Astrocyte (in vitro differentiated cells and primary cell): ENCODE data around the gene FAN1. TPM values are rescaled to one million over a fixed set of nuclear protein-coding genes. Genes with fewer than 3 reads are reported as not detected.

Source experiments
- DNase-seq: peaks from one replicate; pipeline ENCODE4 v3.0.0-alpha.2; 2010; ENCODE audit warnings: low read depth
- FAIRE-seq: peaks from 2 replicates; lab custom pipeline; 2011; peaks lifted over from hg19 to GRCh38; lab: Jason Lieb, UNC
- H2AFZ ChIP-seq: 2 replicates; pipeline ENCODE4 v1.6.0; 2012; ENCODE audit warnings: low read depth, low read length, inconsistent platforms
- H3K27ac ChIP-seq: 2 replicates; pipeline ENCODE4 v1.5.1; 2011; ENCODE audit warnings: low read depth, low read length, inconsistent platforms
- H3K27me3 ChIP-seq: 2 replicates; pipeline ENCODE4 v1.6.0; 2011; ENCODE audit warnings: low read length, inconsistent platforms; ENCODE audit not compliant: insufficient read depth
- H3K36me3 ChIP-seq: 2 replicates; pipeline ENCODE4 v1.5.1; 2011; ENCODE audit warnings: low read length, inconsistent platforms; ENCODE audit not compliant: insufficient read depth
- H3K4me1 ChIP-seq: 2 replicates; pipeline ENCODE4 v1.5.1; 2011; ENCODE audit warnings: low read length, inconsistent platforms; ENCODE audit not compliant: insufficient read depth
- H3K4me2 ChIP-seq: 2 replicates; pipeline ENCODE4 v1.6.0; 2012; ENCODE audit warnings: low read length, inconsistent platforms
- H3K4me3 ChIP-seq: 2 replicates; pipeline ENCODE4 v1.5.1; 2011; ENCODE audit warnings: low read depth, mild to moderate bottlenecking, low read length, inconsistent platforms; ENCODE audit not compliant: insufficient read depth
- H3K79me2 ChIP-seq: 2 replicates; pipeline ENCODE4 v1.6.0; 2012; ENCODE audit warnings: mild to moderate bottlenecking, low read length, inconsistent platforms; ENCODE audit not compliant: insufficient read depth
- H3K9ac ChIP-seq: 2 replicates; pipeline ENCODE4 v1.6.0; 2012; ENCODE audit warnings: mild to moderate bottlenecking, low read length, inconsistent platforms
- H3K9me3 ChIP-seq: 2 replicates; pipeline ENCODE4 v1.5.1; 2012; ENCODE audit warnings: low read depth, mild to moderate bottlenecking, low read length, inconsistent platforms; ENCODE audit not compliant: insufficient read depth
- H4K20me1 ChIP-seq: 2 replicates; pipeline ENCODE4 v1.6.0; 2012; ENCODE audit warnings: low read length, inconsistent platforms; ENCODE audit not compliant: insufficient read depth
- H3K27ac Mint-ChIP-seq: one replicate; pipeline ENCODE4 v1.8.0; 2021; ENCODE audit warnings: mild to moderate bottlenecking, mixed read lengths; ENCODE audit not compliant: unreplicated experiment
- H3K27me3 Mint-ChIP-seq: one replicate; pipeline ENCODE4 v1.8.0; 2021; ENCODE audit warnings: low read depth, mixed read lengths; ENCODE audit not compliant: unreplicated experiment
- H3K36me3 Mint-ChIP-seq: one replicate; pipeline ENCODE4 v1.8.0; 2021; ENCODE audit warnings: low read depth, mixed read lengths; ENCODE audit not compliant: unreplicated experiment
- H3K4me1 Mint-ChIP-seq: one replicate; pipeline ENCODE4 v1.8.0; 2021; ENCODE audit warnings: low read depth, mixed read lengths; ENCODE audit not compliant: unreplicated experiment
- H3K4me3 Mint-ChIP-seq: one replicate; pipeline ENCODE4 v1.8.0; 2021; ENCODE audit warnings: mild to moderate bottlenecking, moderate library complexity, mixed read lengths; ENCODE audit not compliant: unreplicated experiment
- H3K9me3 Mint-ChIP-seq: one replicate; pipeline ENCODE4 v1.8.0; 2021; ENCODE audit warnings: mild to moderate bottlenecking, mixed read lengths; ENCODE audit not compliant: unreplicated experiment
- EZH2 ChIP-seq: IDR thresholded peaks from 2 replicates; pipeline ENCODE4 v1.6.1; 2012; ENCODE audit warnings: mild to moderate bottlenecking, low read length, inconsistent platforms; ENCODE audit not compliant: insufficient read depth
- total RNA-seq: library from RNA; stranded (reverse); gene quantifications from 2 replicates; pipeline ENCODE4 v1.2.1, GENCODE V29; 2021
- TF ChIP-seq, protein P1 (sequence below): IDR thresholded peaks from 2 replicates; pipeline ENCODE4 v1.5.1; 2011; ENCODE audit warnings: low read depth, mild to moderate bottlenecking, inconsistent platforms, low read length, moderate library complexity; ENCODE audit not compliant: insufficient read depth

FAN1 gene
- total RNA-seq, 1 donor from 2014 or later: 13.6 TPM

DNA sequence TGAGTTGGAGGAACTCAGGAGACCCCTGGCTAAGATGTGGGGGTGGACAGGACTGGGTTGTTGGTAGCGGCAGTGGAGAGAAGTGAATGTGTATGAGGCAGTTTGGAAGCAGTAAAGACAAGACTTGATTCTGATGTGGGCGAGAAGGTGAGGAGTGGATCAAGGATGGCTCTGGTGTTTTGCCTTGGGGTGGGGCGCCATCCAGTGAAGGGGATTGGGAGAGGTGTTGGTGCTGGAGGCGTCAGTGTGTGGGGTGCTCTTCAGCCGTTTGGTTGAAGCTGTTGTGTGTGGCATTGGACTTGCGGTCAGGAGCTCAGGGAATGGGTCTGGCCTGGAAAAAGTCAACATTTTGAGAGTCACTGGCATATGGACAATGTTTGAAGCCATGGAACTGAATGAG, 13.3 kb downstream of the FAN1 start:
- Mint-ChIP-seq H3K27ac (no peak overlapping the region), H3K4me1 (peaks cover 6% of the 10 kb centered on the region), H3K36me3 (peaks cover 9% of the 10 kb centered on the region), H3K27me3 (no peaks in the 10 kb centered on the region), H3K4me3 (no peak overlapping the region), H3K9me3 (no peaks in the 10 kb centered on the region)
- TF ChIP-seq, protein P1, sequence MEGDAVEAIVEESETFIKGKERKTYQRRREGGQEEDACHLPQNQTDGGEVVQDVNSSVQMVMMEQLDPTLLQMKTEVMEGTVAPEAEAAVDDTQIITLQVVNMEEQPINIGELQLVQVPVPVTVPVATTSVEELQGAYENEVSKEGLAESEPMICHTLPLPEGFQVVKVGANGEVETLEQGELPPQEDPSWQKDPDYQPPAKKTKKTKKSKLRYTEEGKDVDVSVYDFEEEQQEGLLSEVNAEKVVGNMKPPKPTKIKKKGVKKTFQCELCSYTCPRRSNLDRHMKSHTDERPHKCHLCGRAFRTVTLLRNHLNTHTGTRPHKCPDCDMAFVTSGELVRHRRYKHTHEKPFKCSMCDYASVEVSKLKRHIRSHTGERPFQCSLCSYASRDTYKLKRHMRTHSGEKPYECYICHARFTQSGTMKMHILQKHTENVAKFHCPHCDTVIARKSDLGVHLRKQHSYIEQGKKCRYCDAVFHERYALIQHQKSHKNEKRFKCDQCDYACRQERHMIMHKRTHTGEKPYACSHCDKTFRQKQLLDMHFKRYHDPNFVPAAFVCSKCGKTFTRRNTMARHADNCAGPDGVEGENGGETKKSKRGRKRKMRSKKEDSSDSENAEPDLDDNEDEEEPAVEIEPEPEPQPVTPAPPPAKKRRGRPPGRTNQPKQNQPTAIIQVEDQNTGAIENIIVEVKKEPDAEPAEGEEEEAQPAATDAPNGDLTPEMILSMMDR: no peak
- TF ChIP-seq EZH2: no peak
- H3K79me2 ChIP-seq: peaks cover 3% of the 10 kb centered on the region
- FAIRE-seq (no peak), DNase-seq (no peak)
- H3K27me3 ChIP-seq: no peaks in the 10 kb centered on the region
- H3K9ac ChIP-seq: no peak overlapping the region
- H3K4me3 ChIP-seq: no peak overlapping the region
- no peak overlapping the region for H2AFZ ChIP-seq
- H3K4me2 ChIP-seq: no peak overlapping the region
- no peaks in the 10 kb centered on the region for H3K9me3 ChIP-seq
- H4K20me1 ChIP-seq: peaks cover 6% of the 10 kb centered on the region
- peaks cover 24% of the 10 kb centered on the region for H3K36me3 ChIP-seq
- H3K27ac ChIP-seq: no peak overlapping the region
- peaks cover 8% of the 10 kb centered on the region for H3K4me1 ChIP-seq

DNA sequence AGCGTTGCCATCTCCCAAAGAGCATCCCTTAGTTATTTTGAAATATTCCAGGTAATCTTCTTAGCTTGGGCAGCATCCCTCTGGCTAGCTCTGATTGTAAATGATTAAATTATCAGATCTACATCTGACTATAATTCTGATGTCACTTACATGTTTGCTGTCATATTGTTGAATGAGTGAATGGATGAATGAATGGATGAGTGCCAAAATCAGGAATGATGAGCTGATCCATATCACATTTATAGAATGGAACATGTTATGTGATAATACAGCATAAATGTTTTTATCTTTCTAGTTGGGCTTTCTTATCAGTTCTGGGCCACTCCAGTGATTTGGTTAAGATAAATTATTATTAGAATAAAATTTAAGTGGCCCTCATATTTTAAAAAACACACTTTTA, 14.0 kb downstream of the FAN1 start:
- Histone ChIP-seq H3K79me2 (peaks cover 3% of the 10 kb centered on the region), H3K4me1 (peaks cover 15% of the 10 kb centered on the region), H3K4me2 (no peak overlapping the region), H3K4me3 (no peak overlapping the region), H3K27ac (no peak overlapping the region), H3K36me3 (peaks cover 24% of the 10 kb centered on the region), H4K20me1 (peaks cover 6% of the 10 kb centered on the region), H3K9ac (no peak overlapping the region), H3K27me3 (no peaks in the 10 kb centered on the region), H2AFZ (no peak overlapping the region), H3K9me3 (no peaks in the 10 kb centered on the region)
- Mint-ChIP-seq H3K9me3 (no peaks in the 10 kb centered on the region), H3K27ac (no peak overlapping the region), H3K4me3 (no peak overlapping the region), H3K36me3 (peaks cover 9% of the 10 kb centered on the region), H3K4me1 (peaks cover 13% of the 10 kb centered on the region), H3K27me3 (no peaks in the 10 kb centered on the region)
- no peak for TF ChIP-seq EZH2
- TF ChIP-seq, protein P1: no peak
- FAIRE-seq (no peak), DNase-seq (no peak)

DNA sequence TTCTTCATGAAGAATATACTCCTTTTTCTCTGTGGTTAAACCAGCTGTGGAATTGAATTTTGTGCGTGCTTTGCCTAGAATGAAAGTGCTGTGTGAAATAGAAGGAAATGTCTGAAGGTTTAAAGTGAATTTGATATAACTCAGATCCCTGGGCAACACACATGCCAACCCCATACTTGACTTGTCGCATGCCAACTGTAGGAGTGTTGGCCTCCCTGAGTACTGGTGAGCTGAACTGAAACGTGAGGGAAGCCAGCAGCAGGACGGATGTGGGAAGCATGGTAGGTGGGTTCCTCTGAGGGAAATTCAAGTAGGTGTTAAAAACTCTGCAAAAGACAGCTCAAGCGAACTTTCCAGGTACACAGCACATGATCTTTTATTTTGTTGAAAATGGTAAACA, 14.7 kb downstream of the FAN1 start:
- H3K36me3 Mint-ChIP-seq: peaks cover 9% of the 10 kb centered on the region
- H3K4me2 ChIP-seq: no peak overlapping the region
- H3K36me3 ChIP-seq: peaks cover 24% of the 10 kb centered on the region

More for the DNA sequence above, 14.7 kb downstream of the FAN1 start:
- Histone ChIP-seq H4K20me1 (peaks cover 6% of the 10 kb centered on the region), H3K79me2 (peaks cover 3% of the 10 kb centered on the region), H3K4me1 (peaks cover 22% of the 10 kb centered on the region), H3K27me3 (no peaks in the 10 kb centered on the region), H3K9me3 (no peaks in the 10 kb centered on the region), H3K9ac (no peak overlapping the region), H3K27ac (no peak overlapping the region), H3K4me3 (no peak overlapping the region), H2AFZ (no peak overlapping the region)
- Mint-ChIP-seq H3K4me1 (peaks cover 18% of the 10 kb centered on the region), H3K27ac (no peak overlapping the region), H3K9me3 (no peaks in the 10 kb centered on the region), H3K27me3 (no peaks in the 10 kb centered on the region), H3K4me3 (no peak overlapping the region)
- TF ChIP-seq, protein P1: no peak
- no peak for TF ChIP-seq EZH2
- peak; percentile 41 for FAIRE-seq
- DNase-seq: no peak
